ENCODE measurements around the gene PLEKHF1. TPM values are rescaled to one million over a fixed set of nuclear protein-coding genes. Genes with fewer than 3 reads are reported as not detected.

PLEKHF1 gene
- total RNA-seq, 1 donor from 2014 or later: 10.4 TPM

DNA sequence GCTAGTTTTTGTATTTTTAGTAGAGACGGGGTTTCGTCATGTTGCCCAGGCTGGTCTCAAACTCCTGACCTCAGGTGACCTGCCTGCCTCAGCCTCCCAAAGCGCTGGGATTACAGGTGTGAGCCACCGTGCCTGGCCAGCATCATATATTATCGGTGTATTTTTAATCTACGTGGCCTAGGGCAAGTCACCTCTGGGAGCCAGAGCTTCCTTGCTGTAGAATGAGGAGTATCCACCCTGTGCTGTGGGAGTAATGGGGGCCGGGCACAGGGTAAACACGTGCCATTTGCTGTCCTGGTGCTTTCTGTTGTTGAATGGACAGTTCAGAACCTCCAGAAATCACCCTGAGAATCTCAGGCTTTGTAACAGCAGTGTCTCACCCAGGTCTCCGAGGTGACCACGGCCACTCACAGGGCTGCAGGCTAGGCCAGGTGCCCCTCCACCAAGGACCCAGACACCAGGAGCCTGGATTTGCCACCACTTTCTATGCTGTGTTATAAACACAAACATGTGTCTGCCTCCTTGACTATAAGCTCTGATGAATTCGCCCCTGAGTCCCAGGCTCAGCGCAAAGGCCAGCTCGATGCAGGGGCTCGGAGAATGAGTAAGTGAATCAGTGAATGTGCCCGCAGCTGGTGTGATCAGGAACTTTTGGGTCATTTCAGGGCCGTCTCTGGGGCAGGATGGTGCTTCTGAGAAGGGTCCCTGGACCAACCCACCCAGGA is 36.4 kb upstream of the PLEKHF1 start:
- DNase-seq (ENCODE audit: low read depth): no peak
- no peak overlapping the region for H3K4me3 ChIP-seq (ENCODE audit: low read depth, low read length)
- TF ChIP-seq, protein P1, sequence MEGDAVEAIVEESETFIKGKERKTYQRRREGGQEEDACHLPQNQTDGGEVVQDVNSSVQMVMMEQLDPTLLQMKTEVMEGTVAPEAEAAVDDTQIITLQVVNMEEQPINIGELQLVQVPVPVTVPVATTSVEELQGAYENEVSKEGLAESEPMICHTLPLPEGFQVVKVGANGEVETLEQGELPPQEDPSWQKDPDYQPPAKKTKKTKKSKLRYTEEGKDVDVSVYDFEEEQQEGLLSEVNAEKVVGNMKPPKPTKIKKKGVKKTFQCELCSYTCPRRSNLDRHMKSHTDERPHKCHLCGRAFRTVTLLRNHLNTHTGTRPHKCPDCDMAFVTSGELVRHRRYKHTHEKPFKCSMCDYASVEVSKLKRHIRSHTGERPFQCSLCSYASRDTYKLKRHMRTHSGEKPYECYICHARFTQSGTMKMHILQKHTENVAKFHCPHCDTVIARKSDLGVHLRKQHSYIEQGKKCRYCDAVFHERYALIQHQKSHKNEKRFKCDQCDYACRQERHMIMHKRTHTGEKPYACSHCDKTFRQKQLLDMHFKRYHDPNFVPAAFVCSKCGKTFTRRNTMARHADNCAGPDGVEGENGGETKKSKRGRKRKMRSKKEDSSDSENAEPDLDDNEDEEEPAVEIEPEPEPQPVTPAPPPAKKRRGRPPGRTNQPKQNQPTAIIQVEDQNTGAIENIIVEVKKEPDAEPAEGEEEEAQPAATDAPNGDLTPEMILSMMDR (conservative IDR thresholded peaks at IDR 0.05; ENCODE audit: low read depth, low read length): no peak

DNA sequence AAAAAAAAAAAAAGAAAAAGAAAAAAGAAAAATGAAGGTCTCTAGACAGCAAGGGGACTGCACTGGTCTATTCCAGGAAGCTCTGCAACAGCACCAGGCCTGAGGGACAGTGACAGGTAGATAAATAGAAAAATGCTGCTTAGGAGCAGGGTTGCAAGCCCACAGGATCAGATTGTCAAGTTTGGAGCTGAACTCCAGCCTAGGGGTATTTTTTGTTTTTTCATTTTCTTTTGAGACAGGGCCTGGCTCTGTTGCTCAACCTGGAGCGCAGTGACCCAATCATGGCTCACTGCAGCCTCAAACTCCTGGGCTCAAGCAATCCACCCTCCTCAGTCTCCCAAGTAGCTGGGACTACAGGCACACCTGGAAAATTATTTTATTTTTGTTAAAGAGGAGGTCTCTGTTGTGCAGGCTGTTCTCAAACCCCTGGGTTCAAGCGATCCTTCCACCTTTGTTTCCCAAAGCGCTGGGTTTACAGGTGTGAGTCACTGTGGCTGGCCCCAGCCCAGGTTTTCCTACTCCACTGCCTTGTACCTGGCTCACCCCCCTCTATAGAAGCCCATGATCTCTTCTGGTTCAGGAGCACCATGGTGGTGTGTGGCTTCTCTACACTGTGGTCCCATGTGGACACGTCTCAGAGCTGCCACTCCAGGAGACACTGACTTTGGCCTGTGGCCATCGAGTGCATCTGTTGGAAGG is 35.3 kb upstream of the PLEKHF1 start:
- TF ChIP-seq, protein P1 (conservative IDR thresholded peaks at IDR 0.05; ENCODE audit: low read depth, low read length): no peak
- no peak for DNase-seq (ENCODE audit: low read depth)
- H3K4me3 ChIP-seq (ENCODE audit: low read depth, low read length): no peak overlapping the region

DNA sequence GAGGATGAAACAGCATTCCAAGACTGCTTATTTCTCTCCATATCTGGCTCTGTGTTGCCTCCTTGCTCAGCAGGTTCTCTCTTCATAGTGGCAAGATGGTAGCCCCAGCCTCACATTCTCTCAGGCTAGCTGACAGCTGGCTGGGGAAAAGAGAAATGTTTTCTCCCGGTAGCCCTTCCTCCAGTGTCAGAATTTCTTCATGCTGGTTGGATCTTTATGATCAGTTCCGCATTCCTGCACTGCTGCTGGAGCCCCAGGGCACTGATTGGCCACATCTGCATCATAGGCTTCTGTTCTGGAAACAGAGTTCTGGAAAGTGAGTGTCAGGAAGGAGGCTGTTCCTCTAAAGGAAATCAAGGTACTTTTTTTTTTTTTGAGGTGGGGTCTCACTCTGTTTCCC is 34.6 kb upstream of the PLEKHF1 start:
- H3K4me3 ChIP-seq (ENCODE audit: low read depth, low read length): no peak overlapping the region
- no peak for DNase-seq (ENCODE audit: low read depth)
- TF ChIP-seq, protein P1 (conservative IDR thresholded peaks at IDR 0.05; ENCODE audit: low read depth, low read length): no peak

DNA sequence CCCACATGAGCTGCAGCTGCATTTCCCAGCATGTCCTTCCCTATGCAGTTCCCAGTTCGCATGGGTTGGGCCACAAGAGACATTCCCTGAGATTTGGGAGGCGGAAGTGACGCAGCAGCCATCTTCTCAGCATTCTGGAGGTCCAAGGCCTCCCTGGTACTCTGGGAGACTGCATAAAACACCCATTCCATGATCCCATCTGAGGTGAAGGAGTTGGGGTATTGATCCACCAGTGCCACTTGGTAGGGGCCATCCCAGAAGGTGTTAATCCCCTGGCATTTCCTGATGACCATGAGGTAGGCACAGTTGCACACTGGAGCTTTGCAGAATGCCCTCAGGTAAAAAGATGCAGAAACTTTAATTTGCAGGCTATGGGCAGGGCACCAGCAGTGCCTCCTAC is 33.8 kb upstream of the PLEKHF1 start:
- TF ChIP-seq, protein P1 (conservative IDR thresholded peaks at IDR 0.05; ENCODE audit: low read depth, low read length): no peak
- DNase-seq (ENCODE audit: low read depth): no peak
- no peak overlapping the region for H3K4me3 ChIP-seq (ENCODE audit: low read depth, low read length)

DNA sequence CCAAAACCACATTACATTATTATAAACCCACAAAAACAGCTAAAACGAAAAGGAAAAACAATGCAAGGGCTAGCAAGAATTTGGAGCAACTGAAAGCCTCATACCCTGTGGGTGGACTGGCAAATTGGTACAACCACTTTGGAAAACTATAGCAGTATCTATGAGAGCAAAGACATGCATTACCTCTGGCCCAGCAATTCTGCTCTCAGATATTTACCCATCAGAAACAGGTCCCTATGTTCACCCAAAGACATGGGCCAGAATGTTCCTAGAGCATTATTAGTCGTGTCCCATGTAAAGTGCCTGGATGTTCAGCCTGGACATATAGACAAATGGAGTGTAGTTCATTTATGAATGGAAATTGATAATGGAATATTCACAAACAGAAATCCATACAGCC is 31.3 kb upstream of the PLEKHF1 start:
- H3K4me3 ChIP-seq (ENCODE audit: low read depth, low read length): no peak overlapping the region

DNA sequence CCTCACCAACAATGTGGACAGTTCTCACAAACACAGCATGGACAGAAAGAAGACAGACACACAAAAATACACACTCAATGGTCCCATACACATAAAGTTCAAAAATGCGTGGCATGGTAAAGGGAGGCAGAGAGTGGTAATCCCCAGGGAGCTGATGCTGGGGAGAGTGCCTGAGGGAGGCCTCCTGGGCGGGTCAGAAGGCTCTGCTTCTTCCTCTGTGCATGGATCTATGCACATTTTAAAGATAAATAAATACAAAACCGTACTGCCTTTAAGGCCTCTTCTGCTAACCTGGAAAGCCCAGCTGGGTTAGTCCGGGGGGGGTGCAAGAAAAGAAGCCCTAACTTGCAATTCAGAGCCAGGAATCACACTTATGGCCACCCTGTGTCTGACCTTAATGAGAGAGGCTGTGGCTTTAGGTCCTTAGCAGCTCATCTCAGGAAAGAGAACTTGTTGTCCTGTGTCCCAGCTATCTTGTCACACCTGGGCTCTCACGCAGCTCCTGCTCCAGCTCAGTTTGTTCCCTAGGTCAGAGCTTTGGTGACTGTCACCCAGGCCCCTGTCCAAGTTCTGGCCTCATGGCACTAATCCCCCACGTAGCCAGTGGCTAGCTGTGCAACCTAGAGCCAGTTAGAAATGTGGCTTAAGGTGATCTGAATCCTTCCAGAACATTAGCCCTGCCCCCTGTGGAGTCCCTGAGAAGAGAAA is 30.7 kb upstream of the PLEKHF1 start:
- TF ChIP-seq, protein P1 (conservative IDR thresholded peaks at IDR 0.05; ENCODE audit: low read depth, low read length): no peak
- H3K4me3 ChIP-seq (ENCODE audit: low read depth, low read length): no peak overlapping the region
- DNase-seq (ENCODE audit: low read depth): no peak

More for the DNA sequence above, 31.3 kb upstream of the PLEKHF1 start:
- TF ChIP-seq, protein P1 (conservative IDR thresholded peaks at IDR 0.05; ENCODE audit: low read depth, low read length): no peak
- DNase-seq (ENCODE audit: low read depth): no peak

Measured in epithelial cell of proximal tubule (primary cell).